Mucosa of descending colon (tissue), 3 donors: ENCODE data around the gene EDN1. TPM values are rescaled to one million over a fixed set of nuclear protein-coding genes. Genes with fewer than 3 reads are reported as not detected.

Experiments used
- ATAC-seq: fragments of 200-7000 bp; cut with Tn5 transposase; one replicate; pipeline ENCODE4 v1.9.1; 2020; ENCODE audit warnings: mild to moderate bottlenecking, moderate library complexity
- DNase-seq, 3 donors: peaks; one replicate each; pipeline ENCODE4 v3.0.0-alpha.2; 2020
- H3K36me3 ChIP-seq: fragments of 200-600 bp; one replicate; pipeline ENCODE4 v1.8.0; 2021; ENCODE audit warnings: low read depth, mild to moderate bottlenecking
- H3K4me1 ChIP-seq: fragments of 200-600 bp; one replicate; pipeline ENCODE4 v1.8.0; 2021; ENCODE audit warnings: low read depth, mild to moderate bottlenecking
- H3K4me3 ChIP-seq: fragments of 200-600 bp; one replicate; pipeline ENCODE4 v1.8.0; 2021; ENCODE audit warnings: mild to moderate bottlenecking
- H3K9me3 ChIP-seq: fragments of 200-600 bp; one replicate; pipeline ENCODE4 v1.8.0; 2021; ENCODE audit warnings: mild to moderate bottlenecking
- intact Hi-C, 2 donors: fragments of 100-400 bp; cut with DNase I in 1 of 2; cut with micrococcal nuclease in 1 of 2; formaldehyde crosslinking; loops; one replicate each; pipeline versions ENCODE4 v1.11.0 to v1.11.1; 2022; cut with DNase I, micrococcal nuclease
- total RNA-seq, 3 donors: library from RNA; stranded (reverse); fragmentation: NEBNext Ultra II Directional in 2 of 3; extraction: Animal tissue kit (Norgen Biotek cat#: 25700) in 2 of 3; gene quantifications; one replicate each; pipeline versions ENCODE4 v1.2.1 to v1.2.4, GENCODE V29; 2021 to 2023
- TF ChIP-seq, protein P1 (sequence below): fragments of 200-600 bp; IDR thresholded peaks from one replicate; pipeline ENCODE4 v1.8.0; 2022; ENCODE audit warnings: antibody characterized with exemption, mild to moderate bottlenecking
- donor health status: DM: no; HTN: no; CAD: no; lungs with moderate emphysema.
- donor health status: DM: no; HTN: no; CAD: no.
- donor health status: DM: no; HTN: yes; CAD: no.

The EDN1 gene
- total RNA-seq, 3 donors from 2014 or later = 8.4 to 26.5 (median 14.0) TPM

DNA sequence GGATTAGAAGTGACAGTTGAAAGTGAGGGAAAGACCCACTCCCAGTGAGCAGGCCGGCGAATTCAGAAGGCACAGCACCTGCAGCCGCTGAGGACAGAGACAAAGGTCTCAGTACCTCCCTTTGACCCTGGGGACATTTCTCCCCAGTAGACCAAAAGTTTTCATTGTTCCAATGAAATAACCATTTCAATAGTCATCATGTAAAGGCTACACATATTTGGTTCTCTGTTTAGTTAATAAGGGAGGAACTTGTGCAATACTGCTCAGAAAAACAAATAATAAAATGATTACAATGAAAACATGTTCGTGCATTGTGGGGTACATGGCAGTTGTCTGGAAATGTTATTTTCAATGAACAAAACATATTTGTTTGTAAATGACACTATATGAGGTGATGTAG, 52.5 kb downstream of the EDN1 start:
- Histone ChIP-seq H3K36me3 (no peaks in the 10 kb centered on the region), H3K9me3 (no peaks in the 10 kb centered on the region), H3K4me3 (no peak overlapping the region), H3K4me1 (peaks cover 41% of the 10 kb centered on the region)
- intact Hi-C loops = no loop called here
- DNase-seq (no peak), ATAC-seq (no peak)
- TF ChIP-seq, protein P1, sequence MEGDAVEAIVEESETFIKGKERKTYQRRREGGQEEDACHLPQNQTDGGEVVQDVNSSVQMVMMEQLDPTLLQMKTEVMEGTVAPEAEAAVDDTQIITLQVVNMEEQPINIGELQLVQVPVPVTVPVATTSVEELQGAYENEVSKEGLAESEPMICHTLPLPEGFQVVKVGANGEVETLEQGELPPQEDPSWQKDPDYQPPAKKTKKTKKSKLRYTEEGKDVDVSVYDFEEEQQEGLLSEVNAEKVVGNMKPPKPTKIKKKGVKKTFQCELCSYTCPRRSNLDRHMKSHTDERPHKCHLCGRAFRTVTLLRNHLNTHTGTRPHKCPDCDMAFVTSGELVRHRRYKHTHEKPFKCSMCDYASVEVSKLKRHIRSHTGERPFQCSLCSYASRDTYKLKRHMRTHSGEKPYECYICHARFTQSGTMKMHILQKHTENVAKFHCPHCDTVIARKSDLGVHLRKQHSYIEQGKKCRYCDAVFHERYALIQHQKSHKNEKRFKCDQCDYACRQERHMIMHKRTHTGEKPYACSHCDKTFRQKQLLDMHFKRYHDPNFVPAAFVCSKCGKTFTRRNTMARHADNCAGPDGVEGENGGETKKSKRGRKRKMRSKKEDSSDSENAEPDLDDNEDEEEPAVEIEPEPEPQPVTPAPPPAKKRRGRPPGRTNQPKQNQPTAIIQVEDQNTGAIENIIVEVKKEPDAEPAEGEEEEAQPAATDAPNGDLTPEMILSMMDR = no peak

GRCh38 chr6:12343122-12343439, 52.9 kb downstream of the EDN1 start:
- Histone ChIP-seq H3K4me1 (peaks cover 41% of the 10 kb centered on the region), H3K9me3 (no peaks in the 10 kb centered on the region), H3K36me3 (no peaks in the 10 kb centered on the region), H3K4me3 (no peak overlapping the region)
- ATAC-seq = no peak
- intact Hi-C loops = no loop called here
- TF ChIP-seq, protein P1 = no peak
- no peak for DNase-seq

GRCh38 chr6:12343440-12344162, 53.4 kb downstream of the EDN1 start:
- peak in 2 of 3 donors; percentile 67 to 68 for DNase-seq
- H3K4me3 ChIP-seq = no peak overlapping the region
- no peaks in the 10 kb centered on the region for H3K36me3 ChIP-seq
- no peaks in the 10 kb centered on the region for H3K9me3 ChIP-seq
- peaks cover 45% of the 10 kb centered on the region for H3K4me1 ChIP-seq
- peak; percentile 81 for ATAC-seq
- intact Hi-C loops = no loop called here
- TF ChIP-seq, protein P1 = no peak

DNA sequence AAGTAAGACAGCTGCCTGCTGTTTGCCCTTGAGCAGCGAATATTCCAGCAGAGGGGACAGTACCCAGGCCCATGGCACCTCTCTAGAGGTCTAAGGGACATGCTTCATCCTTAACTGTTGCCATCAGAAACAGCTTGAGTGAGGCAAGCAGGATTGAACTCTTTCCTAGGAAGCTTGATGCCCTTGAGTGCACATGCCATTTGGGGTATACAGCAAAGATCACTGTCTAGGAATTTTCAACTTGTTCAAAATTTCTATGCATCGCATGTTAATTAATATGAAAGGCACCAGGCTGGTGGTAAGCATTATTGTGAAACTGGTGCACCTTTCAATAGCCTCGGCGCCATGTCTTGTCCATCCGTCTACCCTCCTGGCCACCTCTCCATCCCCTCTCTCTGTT, 54.1 kb downstream of the EDN1 start:
- Histone ChIP-seq H3K4me3 (no peak overlapping the region), H3K4me1 (peaks cover 44% of the 10 kb centered on the region), H3K9me3 (no peaks in the 10 kb centered on the region), H3K36me3 (no peaks in the 10 kb centered on the region)
- ATAC-seq = no peak
- intact Hi-C loops = no loop called here
- TF ChIP-seq, protein P1 = no peak
- no peak for DNase-seq

DNA sequence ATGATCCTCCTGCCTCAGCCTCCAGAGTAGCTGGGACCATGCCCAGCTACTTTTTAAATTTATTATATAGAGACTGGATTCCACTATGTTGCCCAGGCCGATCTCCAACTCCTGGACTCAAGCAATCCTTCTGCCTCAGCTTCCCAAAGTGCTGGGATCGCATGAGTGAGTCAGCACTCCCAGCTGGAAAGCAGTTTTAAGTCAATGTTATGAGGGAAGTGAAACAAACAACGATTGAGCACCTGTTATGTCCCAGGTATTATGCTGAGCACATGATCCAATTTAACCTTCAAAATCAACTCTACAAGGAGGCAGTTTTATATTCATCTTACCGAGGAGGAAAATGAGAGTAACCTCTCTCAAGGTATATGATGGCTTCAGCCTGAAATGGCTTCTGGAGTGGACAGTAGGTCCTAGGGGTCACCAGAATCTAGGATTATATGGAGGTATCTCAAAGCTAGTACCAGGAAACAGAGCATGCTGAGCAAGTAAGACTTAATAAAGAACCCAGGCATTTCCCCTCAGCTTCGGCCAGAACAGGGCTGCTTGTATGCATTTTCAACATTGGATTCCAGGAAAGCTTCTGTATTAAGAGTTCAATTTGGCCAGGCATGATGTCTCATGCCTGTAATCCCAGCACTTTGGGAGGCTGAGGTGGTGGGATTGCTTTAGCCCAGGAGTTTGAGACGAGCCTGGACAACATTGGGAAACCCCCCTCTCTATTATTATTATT, 55.0 kb downstream of the EDN1 start:
- Histone ChIP-seq H3K4me3 (no peak overlapping the region), H3K36me3 (no peaks in the 10 kb centered on the region), H3K4me1 (peaks cover 38% of the 10 kb centered on the region), H3K9me3 (no peaks in the 10 kb centered on the region)
- peak; percentile 11 for ATAC-seq
- DNase-seq = no peak
- intact Hi-C loops = no loop called here
- TF ChIP-seq, protein P1 = no peak
